Measurements from ENCODE around the gene ZP4.
"Not testable (repeated sequence)": the region's sequence is repeated elsewhere in the genome, so short reads cannot be mapped to it uniquely, and the experiment has no call there.

Gene ZP4

GRCh38 chr1:237861944-237862343 is 28.8 kb downstream of the ZP4 start:
- H3K36me3 Mint-ChIP-seq = no peaks in the 10 kb centered on the region
- peaks cover 8% of the 10 kb centered on the region for H3K27me3 Mint-ChIP-seq
- peaks cover 5% of the 10 kb centered on the region for H3K4me1 Mint-ChIP-seq
- H3K27ac Mint-ChIP-seq = no peak overlapping the region
- ATAC-seq = no peak
- H3K4me3 Mint-ChIP-seq = no peak overlapping the region
- H3K9me3 Mint-ChIP-seq = peaks cover 2% of the 10 kb centered on the region

DNA sequence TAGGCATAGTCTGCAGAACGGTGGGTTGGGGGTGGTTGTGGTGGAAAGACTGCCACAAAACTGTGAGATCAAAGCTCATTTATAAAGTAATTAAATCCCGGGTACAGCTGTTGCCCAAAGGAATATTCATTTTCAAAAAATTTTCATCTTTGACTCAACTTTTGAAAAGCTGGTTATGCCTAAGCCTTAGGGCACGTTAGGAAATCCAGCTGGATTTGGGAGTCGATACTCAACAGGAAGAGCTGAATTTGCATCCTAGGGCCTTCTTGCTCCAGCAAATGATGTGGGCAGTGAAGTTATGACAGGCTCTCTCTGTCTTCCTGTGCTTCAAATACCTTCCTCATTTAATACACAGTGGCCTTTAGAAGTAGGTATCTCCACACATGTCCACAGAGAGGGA is 31.7 kb downstream of the ZP4 start:
- H3K27me3 Mint-ChIP-seq = no peaks in the 10 kb centered on the region
- no peak overlapping the region for H3K27ac Mint-ChIP-seq
- no peaks in the 10 kb centered on the region for H3K36me3 Mint-ChIP-seq
- no peak overlapping the region for H3K4me3 Mint-ChIP-seq
- H3K9me3 Mint-ChIP-seq = peaks cover 2% of the 10 kb centered on the region
- no peak for ATAC-seq
- no peaks in the 10 kb centered on the region for H3K4me1 Mint-ChIP-seq

- no peaks in the 10 kb centered on the region for H3K4me1 Mint-ChIP-seq
- peaks cover 2% of the 10 kb centered on the region for H3K9me3 Mint-ChIP-seq
- H3K27ac Mint-ChIP-seq = no peak overlapping the region
- no peaks in the 10 kb centered on the region for H3K27me3 Mint-ChIP-seq
- no peak for ATAC-seq
- H3K4me3 Mint-ChIP-seq = no peak overlapping the region
- no peaks in the 10 kb centered on the region for H3K36me3 Mint-ChIP-seq
Observed at GRCh38 chr1:237857455-237857854, 33.3 kb downstream of the ZP4 start.

DNA sequence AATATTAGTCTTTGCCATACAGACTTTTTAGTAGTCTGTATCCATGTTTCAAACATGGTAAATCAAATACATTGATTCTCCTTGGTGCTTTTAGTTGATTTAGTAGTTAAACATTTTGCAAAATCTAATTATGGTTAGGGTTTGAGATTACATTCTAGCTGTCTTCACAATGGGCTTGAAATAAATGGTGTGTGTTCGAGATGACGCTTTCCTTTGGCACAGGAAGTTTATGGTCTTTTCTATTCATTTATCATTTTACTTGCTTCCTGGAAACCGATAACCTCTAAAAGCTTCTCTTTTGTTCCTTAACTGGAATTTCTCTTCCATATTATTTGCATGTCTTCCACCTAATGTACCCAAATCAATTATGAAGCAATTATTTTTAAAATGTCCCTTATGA is 38.4 kb downstream of the ZP4 start:
- ATAC-seq = no peak
- Mint-ChIP-seq H3K27ac (no peak overlapping the region), H3K27me3 (no peaks in the 10 kb centered on the region), H3K36me3 (no peaks in the 10 kb centered on the region), H3K9me3 (peaks cover 9% of the 10 kb centered on the region), H3K4me1 (no peaks in the 10 kb centered on the region), H3K4me3 (no peak overlapping the region)

DNA sequence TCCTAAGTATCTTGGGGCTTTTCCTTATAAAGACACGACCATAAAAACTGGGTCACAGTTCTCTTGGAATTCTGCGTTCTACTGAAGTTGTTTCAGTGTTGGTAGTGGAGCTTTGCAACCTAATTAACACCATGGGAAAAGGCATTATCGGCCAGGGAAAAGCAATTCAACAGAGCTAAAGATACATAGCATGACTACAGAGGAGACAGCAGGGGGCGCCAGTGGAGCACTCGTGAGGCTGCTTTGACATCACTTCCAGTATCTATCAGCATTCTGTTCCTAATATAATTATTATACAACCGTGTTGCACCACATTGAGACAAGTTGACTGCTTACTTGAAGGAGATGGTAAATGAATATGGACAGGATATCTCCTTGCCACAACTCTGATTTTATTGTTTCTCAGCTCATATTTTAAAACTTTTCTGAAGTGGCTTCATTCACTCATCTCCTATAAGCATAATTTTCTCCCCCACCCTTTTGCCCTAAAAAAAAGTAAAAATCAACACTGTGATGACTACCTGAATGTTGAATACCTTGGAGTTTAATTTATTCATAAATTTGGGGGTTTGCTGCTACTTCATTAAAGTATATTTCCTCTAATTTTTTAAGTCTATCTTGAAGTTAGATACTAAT is 39.4 kb downstream of the ZP4 start:
- H3K36me3 Mint-ChIP-seq = no peaks in the 10 kb centered on the region
- H3K9me3 Mint-ChIP-seq = peaks cover 14% of the 10 kb centered on the region
- H3K4me3 Mint-ChIP-seq = no peak overlapping the region
- no peak overlapping the region for H3K27ac Mint-ChIP-seq
- no peaks in the 10 kb centered on the region for H3K4me1 Mint-ChIP-seq
- ATAC-seq = no peak
- no peaks in the 10 kb centered on the region for H3K27me3 Mint-ChIP-seq

DNA sequence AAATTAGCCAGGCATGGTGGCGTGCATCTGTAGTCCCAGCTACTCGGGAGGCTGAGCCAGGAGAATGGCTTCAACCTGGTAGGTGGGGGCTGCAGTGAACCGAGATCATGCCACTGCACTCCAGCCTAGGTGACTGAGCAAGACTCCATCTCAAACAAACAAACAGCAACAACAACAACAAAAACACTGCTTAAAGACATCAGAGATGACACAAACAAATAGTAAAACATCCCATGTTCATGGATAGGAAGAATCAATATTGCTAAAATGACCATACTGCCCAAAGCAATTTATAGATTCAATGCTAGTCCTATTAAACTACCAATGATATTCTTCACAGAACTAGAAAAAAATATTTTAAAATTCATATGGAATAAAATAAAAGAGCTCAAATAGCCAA is 47.2 kb downstream of the ZP4 start:
- not testable (repeated sequence) for H3K27ac Mint-ChIP-seq, H3K27me3 Mint-ChIP-seq, H3K4me3 Mint-ChIP-seq, ATAC-seq, H3K4me1 Mint-ChIP-seq, H3K36me3 Mint-ChIP-seq
- peaks cover 13% of the 10 kb centered on the region for H3K9me3 Mint-ChIP-seq

GRCh38 chr1:237841485-237841884 is 49.2 kb downstream of the ZP4 start:
- Mint-ChIP-seq H3K36me3 (no peaks in the 10 kb centered on the region), H3K4me3 (no peak overlapping the region), H3K4me1 (no peaks in the 10 kb centered on the region), H3K27ac (no peak overlapping the region), H3K27me3 (no peaks in the 10 kb centered on the region), H3K9me3 (peaks cover 7% of the 10 kb centered on the region)
- ATAC-seq = no peak

DNA sequence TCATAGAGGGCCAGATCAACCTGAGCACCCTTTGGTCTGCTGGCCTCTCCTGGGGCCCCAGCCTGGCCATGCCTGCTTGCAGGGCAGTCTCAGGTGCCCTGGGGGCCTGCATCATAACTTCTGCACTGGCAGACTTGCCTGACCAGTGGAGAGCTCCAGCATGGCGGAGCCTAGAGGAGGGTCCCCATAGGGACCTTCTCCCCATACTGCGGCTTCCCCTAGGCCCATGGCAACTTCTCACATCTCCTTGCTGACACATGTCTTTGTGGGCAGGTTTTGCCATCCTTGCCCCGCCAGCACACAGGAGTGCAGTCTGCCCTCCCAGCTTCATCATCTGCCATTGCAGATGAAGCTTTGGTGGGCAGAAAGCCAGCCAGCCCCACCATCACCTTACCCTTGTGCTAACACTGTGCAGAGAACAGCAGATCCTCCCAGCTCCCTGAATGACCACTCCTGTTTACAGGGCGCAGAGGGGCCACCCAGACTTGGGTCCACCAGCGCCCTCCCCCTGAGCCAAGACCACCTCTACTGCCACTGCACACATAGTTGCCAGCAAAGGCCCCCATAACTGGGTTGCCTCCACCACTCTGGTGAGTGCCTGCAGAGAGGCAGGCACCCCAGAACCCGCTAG is 51.7 kb downstream of the ZP4 start:
- Mint-ChIP-seq H3K4me1 (no peaks in the 10 kb centered on the region), H3K27me3 (no peaks in the 10 kb centered on the region), H3K9me3 (no peaks in the 10 kb centered on the region), H3K27ac (no peak overlapping the region), H3K4me3 (no peak overlapping the region), H3K36me3 (no peaks in the 10 kb centered on the region)
- ATAC-seq = no peak

DNA sequence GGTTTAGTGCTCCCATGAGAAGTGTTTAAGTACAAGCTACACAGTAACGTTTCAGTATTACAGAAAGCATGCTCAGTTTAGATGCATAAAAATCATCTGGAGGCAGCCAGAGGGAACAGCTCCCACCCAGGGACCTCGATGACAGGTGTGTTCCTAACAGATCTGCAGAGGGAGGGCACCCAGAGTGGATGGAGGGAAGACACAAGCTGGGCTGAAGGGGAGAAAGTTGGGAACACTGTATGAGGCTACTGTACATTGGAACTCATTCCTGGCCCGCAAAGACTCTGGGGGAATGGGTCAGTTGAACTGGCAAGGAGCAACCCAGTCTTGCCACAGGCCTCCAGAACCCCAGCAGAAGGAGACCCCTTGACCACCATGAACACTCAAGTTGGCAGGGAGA is 52.4 kb downstream of the ZP4 start:
- H3K9me3 Mint-ChIP-seq = no peaks in the 10 kb centered on the region
- no peak overlapping the region for H3K27ac Mint-ChIP-seq
- no peaks in the 10 kb centered on the region for H3K27me3 Mint-ChIP-seq
- H3K36me3 Mint-ChIP-seq = no peaks in the 10 kb centered on the region
- no peak for ATAC-seq
- H3K4me1 Mint-ChIP-seq = no peaks in the 10 kb centered on the region
- H3K4me3 Mint-ChIP-seq = no peak overlapping the region

GRCh38 chr1:237834461-237834860 is 56.3 kb downstream of the ZP4 start:
- Mint-ChIP-seq H3K4me1 (no peaks in the 10 kb centered on the region), H3K27ac (no peak overlapping the region), H3K27me3 (no peaks in the 10 kb centered on the region), H3K4me3 (no peak overlapping the region), H3K36me3 (no peaks in the 10 kb centered on the region), H3K9me3 (no peaks in the 10 kb centered on the region)
- no peak for ATAC-seq

DNA sequence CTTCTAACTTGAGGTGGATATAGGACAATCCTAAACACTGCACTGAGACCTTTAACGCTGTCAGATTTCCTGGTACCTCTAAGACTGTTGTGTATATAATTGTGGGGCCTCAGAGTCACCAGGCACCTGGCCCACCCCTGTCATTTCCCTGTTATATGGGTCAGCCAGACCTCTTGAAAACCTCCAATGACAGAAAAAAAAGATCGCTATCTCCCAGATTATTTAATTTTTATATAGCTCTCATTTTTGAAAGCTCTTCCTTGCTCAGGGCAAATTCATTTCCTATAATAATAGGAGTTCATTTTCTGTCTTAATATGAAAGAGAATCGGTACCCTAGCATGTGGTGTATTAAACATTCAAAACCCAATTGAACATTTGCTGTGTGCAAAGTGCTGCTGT is 56.7 kb downstream of the ZP4 start:
- Mint-ChIP-seq H3K4me3 (no peak overlapping the region), H3K36me3 (no peaks in the 10 kb centered on the region), H3K27ac (no peak overlapping the region), H3K9me3 (no peaks in the 10 kb centered on the region), H3K4me1 (no peaks in the 10 kb centered on the region), H3K27me3 (no peaks in the 10 kb centered on the region)
- ATAC-seq = no peak

- no peak for ATAC-seq
- Mint-ChIP-seq H3K36me3 (no peaks in the 10 kb centered on the region), H3K27me3 (no peaks in the 10 kb centered on the region), H3K27ac (no peak overlapping the region), H3K4me3 (no peak overlapping the region), H3K9me3 (no peaks in the 10 kb centered on the region), H3K4me1 (no peaks in the 10 kb centered on the region)
Observed at GRCh38 chr1:237832858-237833257, 57.9 kb downstream of the ZP4 start.
